HUDEP-2 (cell line): Measurements from ENCODE around the gene STATH.
"Not testable (repeated sequence)": the region's sequence is repeated elsewhere in the genome, so short reads cannot be mapped to it uniquely, and the experiment has no call there.

Source experiments
- DNase-seq, 76 experiments: peaks; one replicate each; lab custom pipeline; 2025; ENCODE audit not compliant: unreplicated experiment in 76 of 76; lab: John Stamatoyannopoulos, UW

STATH gene

GRCh38 chr4:69995526-69996016, at the start of gene STATH:
Gene STATH, plus strand, starts transcription at chr4:69995966. Its CDS starts 2,472 bp downstream, at chr4:69998438.
- no peak for DNase-seq

- DNase-seq = peak in 1 of 76 experiments; percentile 0
Observed at GRCh38 chr4:69951602-69952001, 44.2 kb upstream of the STATH start.

- DNase-seq = no peak
Observed at GRCh38 chr4:69957209-69957608, 38.6 kb upstream of the STATH start.

- no peak for DNase-seq
Observed at GRCh38 chr4:69965628-69966027, 30.1 kb upstream of the STATH start, which contains the start of gene CSN2. Gene CSN2, minus strand, starts transcription at chr4:69965728. Its CDS starts 4,733 bp downstream, at chr4:69960995.

- DNase-seq = no peak
Observed at GRCh38 chr4:69970071-69970470, 25.7 kb upstream of the STATH start.

GRCh38 chr4:69974631-69975030, 21.1 kb upstream of the STATH start:
- DNase-seq = no peak

GRCh38 chr4:69977582-69977981, 18.2 kb upstream of the STATH start:
- DNase-seq = no peak

- DNase-seq = no peak
Observed at GRCh38 chr4:69984030-69984443, 11.7 kb upstream of the STATH start.

- no peak for DNase-seq
Observed at GRCh38 chr4:69986663-69987062, 9.1 kb upstream of the STATH start.

GRCh38 chr4:69991016-69991415, 4.8 kb upstream of the STATH start:
- DNase-seq = peak in 3 of 76 experiments; percentile 12 to 41 (median 16)

GRCh38 chr4:69994782-69995181, 984 bp upstream of the STATH start:
- DNase-seq = no peak

- no peak for DNase-seq
Observed at GRCh38 chr4:69999420-69999819, 3.7 kb downstream of the STATH start.

GRCh38 chr4:70000711-70001110, 4.9 kb downstream of the STATH start:
- DNase-seq = peak in 29 of 76 experiments; percentile 1 to 75 (median 32)

- DNase-seq = peak in 3 of 76 experiments; percentile 7 to 11 (median 10)
Observed at GRCh38 chr4:70002507-70002906, 6.7 kb downstream of the STATH start.

GRCh38 chr4:70008771-70009170, 13.0 kb downstream of the STATH start:
- no peak for DNase-seq

GRCh38 chr4:70019006-70019405, 23.2 kb downstream of the STATH start:
- not testable (repeated sequence) for DNase-seq

- no peak for DNase-seq
Observed at GRCh38 chr4:70023218-70023617, 27.5 kb downstream of the STATH start.

- DNase-seq = no peak
Observed at GRCh38 chr4:70027011-70027410, 31.2 kb downstream of the STATH start.

- not testable (repeated sequence) for DNase-seq
Observed at GRCh38 chr4:70028159-70028558, 32.4 kb downstream of the STATH start, which contains the start of gene HTN3. Gene HTN3, plus strand, starts transcription at chr4:70028459. Its CDS starts 2,282 bp downstream, at chr4:70030741.

- DNase-seq = not testable (repeated sequence)
Observed at GRCh38 chr4:70037559-70037958, 41.8 kb downstream of the STATH start.

- not testable (repeated sequence) for DNase-seq
Observed at GRCh38 chr4:70039928-70040327, 44.2 kb downstream of the STATH start.

- DNase-seq = no peak
Observed at GRCh38 chr4:70041652-70042286, 46.0 kb downstream of the STATH start.
